Measurements from ENCODE around the gene NLRC5. TPM values are rescaled to one million over a fixed set of nuclear protein-coding genes. Genes with fewer than 3 reads are reported as not detected.

Gene NLRC5
- total RNA-seq, 1 donor from 2014 or later = 29.9 TPM

DNA sequence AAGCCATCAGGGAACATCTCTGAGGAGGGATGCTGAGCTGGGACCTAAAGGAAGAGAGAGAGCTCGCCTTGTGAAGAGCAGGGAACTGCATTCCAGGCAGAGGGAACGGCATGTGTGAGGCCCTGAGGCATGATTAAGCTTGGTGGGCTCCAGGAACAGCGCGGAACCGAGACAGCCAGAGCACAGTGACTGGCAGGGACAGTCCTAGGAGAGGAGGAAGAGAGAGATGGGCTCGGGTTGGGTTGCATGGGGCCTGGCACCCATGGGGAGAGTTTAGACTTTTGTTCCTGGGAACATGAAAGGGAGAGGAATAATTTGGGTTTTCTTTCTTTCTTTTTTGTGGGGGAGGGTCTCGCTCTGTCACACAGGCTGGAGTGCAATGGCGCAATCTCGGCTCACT is 63.8 kb downstream of the NLRC5 start:
- no peak overlapping the region for H3K27ac ChIP-seq (ENCODE audit: low read depth, low read length)
- no peak overlapping the region for H3K27ac Mint-ChIP-seq (ENCODE audit: unreplicated experiment)
- H3K4me3 Mint-ChIP-seq (ENCODE audit: unreplicated experiment) = no peak overlapping the region
- no peaks in the 10 kb centered on the region for H3K27me3 ChIP-seq (ENCODE audit: insufficient read depth, low read length)
- H3K9me3 ChIP-seq (ENCODE audit: insufficient read depth, low read depth, low read length) = no peaks in the 10 kb centered on the region
- H3K27me3 Mint-ChIP-seq (ENCODE audit: low read depth, unreplicated experiment) = peaks cover 19% of the 10 kb centered on the region
- H3K9ac ChIP-seq (ENCODE audit: low read length) = no peak overlapping the region
- peaks cover 3% of the 10 kb centered on the region for H3K36me3 ChIP-seq (ENCODE audit: insufficient read depth, low read length)
- FAIRE-seq = no peak
- H3K4me1 Mint-ChIP-seq (ENCODE audit: low read depth, unreplicated experiment) = no peaks in the 10 kb centered on the region
- no peak overlapping the region for H3K4me2 ChIP-seq (ENCODE audit: low read length)
- H3K36me3 Mint-ChIP-seq (ENCODE audit: low read depth, unreplicated experiment) = peaks cover 32% of the 10 kb centered on the region
- H3K9me3 Mint-ChIP-seq (ENCODE audit: unreplicated experiment) = no peaks in the 10 kb centered on the region
- no peak overlapping the region for H3K4me3 ChIP-seq (ENCODE audit: insufficient read depth, low read depth, low read length)
- no peak for DNase-seq (ENCODE audit: low read depth)
- H3K4me1 ChIP-seq (ENCODE audit: insufficient read depth, low read length) = no peaks in the 10 kb centered on the region
- H3K79me2 ChIP-seq (ENCODE audit: insufficient read depth, low read length) = no peaks in the 10 kb centered on the region
- no peak overlapping the region for H2AFZ ChIP-seq (ENCODE audit: low read depth, low read length)
- H4K20me1 ChIP-seq (ENCODE audit: insufficient read depth, low read length) = no peaks in the 10 kb centered on the region
- TF ChIP-seq EZH2 (IDR thresholded peaks at IDR 0.05; ENCODE audit: insufficient read depth, low read length) = no peak
- TF ChIP-seq, protein P1, sequence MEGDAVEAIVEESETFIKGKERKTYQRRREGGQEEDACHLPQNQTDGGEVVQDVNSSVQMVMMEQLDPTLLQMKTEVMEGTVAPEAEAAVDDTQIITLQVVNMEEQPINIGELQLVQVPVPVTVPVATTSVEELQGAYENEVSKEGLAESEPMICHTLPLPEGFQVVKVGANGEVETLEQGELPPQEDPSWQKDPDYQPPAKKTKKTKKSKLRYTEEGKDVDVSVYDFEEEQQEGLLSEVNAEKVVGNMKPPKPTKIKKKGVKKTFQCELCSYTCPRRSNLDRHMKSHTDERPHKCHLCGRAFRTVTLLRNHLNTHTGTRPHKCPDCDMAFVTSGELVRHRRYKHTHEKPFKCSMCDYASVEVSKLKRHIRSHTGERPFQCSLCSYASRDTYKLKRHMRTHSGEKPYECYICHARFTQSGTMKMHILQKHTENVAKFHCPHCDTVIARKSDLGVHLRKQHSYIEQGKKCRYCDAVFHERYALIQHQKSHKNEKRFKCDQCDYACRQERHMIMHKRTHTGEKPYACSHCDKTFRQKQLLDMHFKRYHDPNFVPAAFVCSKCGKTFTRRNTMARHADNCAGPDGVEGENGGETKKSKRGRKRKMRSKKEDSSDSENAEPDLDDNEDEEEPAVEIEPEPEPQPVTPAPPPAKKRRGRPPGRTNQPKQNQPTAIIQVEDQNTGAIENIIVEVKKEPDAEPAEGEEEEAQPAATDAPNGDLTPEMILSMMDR (IDR thresholded peaks at IDR 0.05; ENCODE audit: insufficient read depth, low read depth, low read length) = no peak

DNA sequence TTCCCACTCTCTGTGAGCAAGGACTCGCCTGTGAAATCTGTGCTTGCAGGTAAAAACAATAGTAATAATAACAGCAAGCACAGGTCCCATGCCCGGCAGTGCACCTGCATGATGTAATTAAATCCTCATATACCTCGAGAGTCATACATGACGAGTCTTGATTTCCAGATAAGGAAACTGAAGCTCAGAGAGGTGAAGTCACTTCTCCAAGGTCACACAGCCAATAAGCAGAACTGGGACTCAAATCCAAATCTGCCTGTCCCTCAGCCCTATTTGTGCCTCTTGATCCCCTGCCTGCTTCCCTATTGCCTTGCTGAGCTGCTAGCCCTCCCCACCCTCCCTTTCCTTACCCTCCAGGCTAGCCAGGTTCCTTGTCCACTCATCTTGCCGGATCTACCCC is 65.0 kb downstream of the NLRC5 start:
- H3K9me3 ChIP-seq (ENCODE audit: insufficient read depth, low read depth, low read length) = no peaks in the 10 kb centered on the region
- peaks cover 29% of the 10 kb centered on the region for H3K36me3 Mint-ChIP-seq (ENCODE audit: low read depth, unreplicated experiment)
- H3K27ac Mint-ChIP-seq (ENCODE audit: unreplicated experiment) = no peak overlapping the region
- no peaks in the 10 kb centered on the region for H3K27me3 ChIP-seq (ENCODE audit: insufficient read depth, low read length)
- no peaks in the 10 kb centered on the region for H3K4me1 Mint-ChIP-seq (ENCODE audit: low read depth, unreplicated experiment)
- H3K9me3 Mint-ChIP-seq (ENCODE audit: unreplicated experiment) = no peaks in the 10 kb centered on the region
- peaks cover 19% of the 10 kb centered on the region for H3K27me3 Mint-ChIP-seq (ENCODE audit: low read depth, unreplicated experiment)
- no peaks in the 10 kb centered on the region for H3K36me3 ChIP-seq (ENCODE audit: insufficient read depth, low read length)
- no peaks in the 10 kb centered on the region for H3K79me2 ChIP-seq (ENCODE audit: insufficient read depth, low read length)
- DNase-seq (ENCODE audit: low read depth) (no peak), FAIRE-seq (no peak)
- H4K20me1 ChIP-seq (ENCODE audit: insufficient read depth, low read length) = no peaks in the 10 kb centered on the region
- H3K9ac ChIP-seq (ENCODE audit: low read length) = no peak overlapping the region
- no peak overlapping the region for H3K27ac ChIP-seq (ENCODE audit: low read depth, low read length)
- no peak overlapping the region for H3K4me2 ChIP-seq (ENCODE audit: low read length)
- H3K4me3 Mint-ChIP-seq (ENCODE audit: unreplicated experiment) = no peak overlapping the region
- no peak overlapping the region for H2AFZ ChIP-seq (ENCODE audit: low read depth, low read length)
- no peaks in the 10 kb centered on the region for H3K4me1 ChIP-seq (ENCODE audit: insufficient read depth, low read length)
- no peak overlapping the region for H3K4me3 ChIP-seq (ENCODE audit: insufficient read depth, low read depth, low read length)
- TF ChIP-seq, protein P1 (IDR thresholded peaks at IDR 0.05; ENCODE audit: insufficient read depth, low read depth, low read length) = no peak
- TF ChIP-seq EZH2 (IDR thresholded peaks at IDR 0.05; ENCODE audit: insufficient read depth, low read length) = no peak

GRCh38 chr16:57054771-57055170 is 65.4 kb downstream of the NLRC5 start:
- DNase-seq (ENCODE audit: low read depth) (no peak), FAIRE-seq (no peak)
- TF ChIP-seq, protein P1 (IDR thresholded peaks at IDR 0.05; ENCODE audit: insufficient read depth, low read depth, low read length) = no peak
- TF ChIP-seq EZH2 (IDR thresholded peaks at IDR 0.05; ENCODE audit: insufficient read depth, low read length) = no peak
- H2AFZ ChIP-seq (ENCODE audit: low read depth, low read length) = no peak overlapping the region
- no peaks in the 10 kb centered on the region for H3K27me3 ChIP-seq (ENCODE audit: insufficient read depth, low read length)
- H3K79me2 ChIP-seq (ENCODE audit: insufficient read depth, low read length) = no peaks in the 10 kb centered on the region
- no peaks in the 10 kb centered on the region for H3K9me3 Mint-ChIP-seq (ENCODE audit: unreplicated experiment)
- H3K9me3 ChIP-seq (ENCODE audit: insufficient read depth, low read depth, low read length) = no peaks in the 10 kb centered on the region
- H3K4me2 ChIP-seq (ENCODE audit: low read length) = no peak overlapping the region
- H3K9ac ChIP-seq (ENCODE audit: low read length) = no peak overlapping the region
- H3K36me3 Mint-ChIP-seq (ENCODE audit: low read depth, unreplicated experiment) = peaks cover 32% of the 10 kb centered on the region
- no peaks in the 10 kb centered on the region for H4K20me1 ChIP-seq (ENCODE audit: insufficient read depth, low read length)
- no peaks in the 10 kb centered on the region for H3K36me3 ChIP-seq (ENCODE audit: insufficient read depth, low read length)
- peaks cover 21% of the 10 kb centered on the region for H3K27me3 Mint-ChIP-seq (ENCODE audit: low read depth, unreplicated experiment)
- H3K4me3 ChIP-seq (ENCODE audit: insufficient read depth, low read depth, low read length) = no peak overlapping the region
- H3K27ac ChIP-seq (ENCODE audit: low read depth, low read length) = no peak overlapping the region
- H3K4me3 Mint-ChIP-seq (ENCODE audit: unreplicated experiment) = no peak overlapping the region
- H3K27ac Mint-ChIP-seq (ENCODE audit: unreplicated experiment) = no peak overlapping the region
- no peaks in the 10 kb centered on the region for H3K4me1 Mint-ChIP-seq (ENCODE audit: low read depth, unreplicated experiment)
- no peaks in the 10 kb centered on the region for H3K4me1 ChIP-seq (ENCODE audit: insufficient read depth, low read length)
